Ureter (tissue), 1 donor: ENCODE results near the gene KDSR. TPM values are rescaled to one million over a fixed set of nuclear protein-coding genes. Genes with fewer than 3 reads are reported as not detected.

ENCODE experiments used
- DNase-seq: peaks from one replicate; pipeline ENCODE4 v3.0.0-alpha.2; 2020; ENCODE audit warnings: low spot score
- total RNA-seq: library from RNA; stranded (reverse); gene quantifications from one replicate; pipeline ENCODE4 v1.2.4, GENCODE V29; 2023
- donor health status: DM: yes; HTN: yes; CAD: no.

The KDSR gene
- total RNA-seq, 1 donor from 2014 or later, result 57.6 TPM

DNA sequence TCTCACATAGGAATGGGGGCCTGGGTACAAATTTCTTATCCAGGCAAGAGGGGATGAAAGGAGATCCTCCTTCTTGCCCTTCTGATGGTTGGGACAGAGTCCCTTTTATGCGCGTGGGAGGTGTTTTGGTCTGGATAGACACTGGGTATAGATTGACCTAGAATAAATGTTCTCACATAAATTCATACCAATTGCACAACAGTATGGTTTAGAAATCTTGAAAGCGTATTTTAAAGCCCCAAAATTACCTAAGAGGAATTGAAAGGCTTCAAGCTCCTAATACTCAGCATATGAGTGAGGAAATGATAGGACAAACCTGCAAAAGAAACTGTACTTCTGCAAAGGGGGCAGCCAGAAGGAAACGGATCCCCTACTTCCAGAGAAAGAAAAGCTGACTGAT lies 44.8 kb downstream of the KDSR start:
- no peak for DNase-seq

DNA sequence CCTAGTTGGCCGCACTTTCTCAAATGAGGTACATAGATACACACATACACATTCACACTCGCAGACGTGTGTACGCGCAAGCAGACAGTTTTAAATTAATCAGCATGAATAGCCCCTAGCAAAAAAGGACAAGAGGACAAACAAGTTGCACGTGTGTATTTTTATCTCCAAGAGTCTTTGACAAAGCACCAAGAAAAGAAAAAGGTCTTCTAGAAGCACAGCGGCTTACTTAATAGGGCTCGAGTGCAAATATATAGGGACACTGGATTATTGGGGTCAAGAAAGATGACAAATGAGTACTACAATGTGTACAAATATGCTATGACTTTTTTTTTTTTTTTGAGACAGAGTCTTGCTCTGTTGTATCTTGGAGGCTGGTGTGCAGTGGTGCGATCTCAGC lies 45.7 kb downstream of the KDSR start:
- DNase-seq, result no peak

DNA sequence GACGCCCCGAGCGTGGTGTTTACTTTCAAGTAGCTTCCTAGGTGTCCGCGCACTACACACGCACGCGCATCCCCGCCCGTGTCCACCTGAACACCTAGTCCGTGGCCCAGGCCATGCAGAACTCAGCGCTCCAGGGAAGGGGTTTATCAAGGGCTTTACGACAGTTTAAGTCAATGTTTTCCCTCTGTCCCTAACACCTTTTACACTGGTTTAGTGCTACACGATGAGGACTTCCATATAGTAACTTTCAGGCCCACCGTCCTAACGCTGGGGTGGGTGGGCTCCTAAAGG lies 46.1 kb downstream of the KDSR start:
- no peak for DNase-seq

GRCh38 chr18:63320123-63320974 lies 46.7 kb downstream of the KDSR start:
- DNase-seq, result peak; percentile 86

DNA sequence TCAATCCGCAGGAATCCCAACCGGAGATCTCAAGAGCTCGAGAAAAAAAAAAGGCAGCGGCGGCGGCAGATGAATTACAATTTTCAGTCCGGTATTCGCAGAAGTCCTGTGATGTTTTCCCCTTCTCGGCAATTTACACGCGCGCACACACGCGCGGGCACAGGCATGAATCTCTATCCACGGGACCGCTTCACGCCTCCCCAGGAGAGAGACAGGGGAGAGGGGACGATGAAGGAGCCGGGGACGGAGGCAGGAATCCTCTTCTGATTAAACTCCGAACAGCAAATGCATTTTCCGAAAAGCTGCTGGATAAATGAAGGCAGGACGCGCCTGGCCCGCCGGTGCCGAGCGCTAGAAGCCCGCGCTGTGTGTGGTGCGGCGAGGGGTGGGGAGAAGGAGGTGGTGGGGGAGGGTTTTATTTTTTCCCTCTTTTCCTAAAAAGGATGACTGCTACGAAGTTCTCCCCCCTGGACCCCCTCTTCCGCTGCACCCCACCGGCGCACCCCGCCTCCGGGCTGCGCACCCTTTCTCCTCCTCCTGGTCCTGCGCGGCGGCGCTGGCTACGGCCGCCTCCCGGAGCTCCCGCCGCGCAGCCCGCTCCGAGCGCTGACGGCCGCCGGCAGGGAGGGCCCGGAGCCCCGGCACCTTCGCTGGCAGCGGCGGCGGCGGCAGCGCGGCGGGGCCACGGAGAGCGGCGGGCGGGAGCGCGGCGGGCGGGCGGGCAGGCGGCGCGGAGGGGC lies 47.5 kb downstream of the KDSR start, which contains the start of gene BCL2:
TSS of gene BCL2 (minus strand) at position 387 of the 740 bp plus-strand sequence.
- DNase-seq, result peak; percentile 54

GRCh38 chr18:63318889-63319382 lies 48.1 kb downstream of the KDSR start:
- no peak for DNase-seq

- DNase-seq, result peak; percentile 75
Observed at GRCh38 chr18:63317982-63318888, 48.8 kb downstream of the KDSR start.

DNA sequence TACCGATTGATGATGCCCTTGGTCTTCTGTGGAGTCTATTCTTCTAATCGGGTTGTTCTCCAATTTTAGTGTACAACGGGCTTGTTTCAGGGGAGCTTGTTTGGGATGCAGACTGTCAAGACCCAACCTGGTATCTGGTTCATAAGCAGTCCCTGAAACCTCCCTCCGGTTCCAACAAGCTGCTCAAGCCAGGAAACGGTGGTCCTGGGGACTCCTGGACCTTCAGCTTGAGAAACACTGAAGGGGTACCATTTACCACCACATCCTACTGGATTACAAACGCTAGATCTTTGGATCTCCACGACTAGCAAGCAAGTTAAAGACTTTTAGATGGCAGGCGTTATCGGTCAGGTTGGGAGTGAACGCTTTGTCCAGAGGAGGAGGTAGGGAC lies 49.5 kb downstream of the KDSR start:
- no peak for DNase-seq

DNA sequence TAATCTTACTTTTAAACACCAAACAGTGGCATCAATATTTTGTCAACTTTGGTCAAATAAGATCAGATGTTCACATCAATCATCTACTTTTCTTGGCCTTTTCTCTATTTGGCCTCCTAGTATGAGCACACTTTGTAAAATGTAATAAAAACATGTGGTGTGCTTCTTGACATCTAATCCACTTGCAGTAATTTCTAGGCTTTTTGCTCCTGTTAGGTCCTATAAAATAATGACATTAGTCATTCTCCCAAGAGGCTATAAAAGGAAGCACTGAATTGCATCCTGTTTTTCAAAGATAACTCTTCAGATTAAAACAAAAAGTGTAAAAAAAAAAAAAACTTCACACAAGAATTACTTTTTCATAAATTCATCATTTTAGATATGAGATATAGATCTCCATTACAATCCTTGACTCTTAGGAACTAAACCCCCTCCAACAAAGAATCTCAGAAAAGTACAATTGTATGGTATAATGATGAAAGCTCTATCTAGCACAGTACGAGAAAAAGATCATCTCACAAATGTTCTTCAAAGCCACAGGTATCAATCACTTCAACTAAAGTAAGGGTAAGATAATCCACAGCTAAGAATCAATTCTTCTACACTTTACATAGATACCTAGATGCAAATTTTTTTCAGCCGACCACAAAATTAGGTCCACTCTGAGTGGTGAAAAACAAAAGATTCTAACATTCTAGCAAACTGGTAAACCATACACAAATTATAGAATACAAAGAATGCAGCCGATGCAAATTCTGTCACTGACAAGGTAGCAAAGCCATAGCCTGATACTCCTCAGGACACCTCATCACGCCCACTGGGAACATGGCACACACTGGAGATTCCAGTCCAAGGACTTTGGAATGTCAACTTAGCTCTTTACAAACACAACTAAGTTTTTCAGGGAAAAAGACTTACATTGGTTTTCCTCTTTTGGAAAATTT lies 50.1 kb downstream of the KDSR start:
- DNase-seq, result no peak

- no peak for DNase-seq
Observed at GRCh38 chr18:63315876-63316275, 51.1 kb downstream of the KDSR start.

GRCh38 chr18:63315131-63315662 lies 51.8 kb downstream of the KDSR start:
- DNase-seq, result no peak

DNA sequence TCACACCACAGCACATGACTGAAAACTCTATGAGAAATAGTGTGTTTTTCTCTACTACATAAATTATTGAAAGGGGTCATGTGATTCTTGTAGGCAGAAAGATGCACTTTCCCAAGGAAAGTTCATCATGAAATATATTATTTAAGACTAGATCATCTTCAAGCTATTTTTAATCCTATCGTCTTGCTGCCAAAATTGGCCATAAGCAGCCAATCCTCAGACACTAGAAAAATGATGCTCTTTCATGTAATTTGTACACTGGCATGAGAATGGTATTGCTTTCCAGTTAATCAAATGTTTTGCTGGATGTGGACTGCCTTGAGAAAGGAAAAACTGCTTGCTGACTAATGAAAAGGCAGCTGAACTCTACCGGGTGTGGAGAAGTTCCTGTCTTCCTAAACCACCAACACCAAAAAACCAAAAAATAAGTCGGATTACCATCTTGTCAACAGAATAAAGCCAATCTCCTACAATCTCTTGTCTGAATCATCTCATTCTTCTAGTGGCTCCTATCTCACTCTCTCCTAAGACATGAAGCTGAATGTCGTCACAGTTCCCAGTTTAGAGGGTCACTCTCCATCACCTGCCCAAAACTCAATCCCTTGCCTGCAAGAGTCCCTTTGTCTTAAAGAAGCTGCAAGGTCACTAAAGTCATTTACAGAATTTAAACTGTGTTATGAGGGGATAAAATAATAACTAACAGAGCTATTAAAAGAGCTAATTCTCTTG lies 52.8 kb downstream of the KDSR start:
- DNase-seq, result no peak

GRCh38 chr18:63313396-63313917 lies 53.5 kb downstream of the KDSR start:
- DNase-seq, result no peak

DNA sequence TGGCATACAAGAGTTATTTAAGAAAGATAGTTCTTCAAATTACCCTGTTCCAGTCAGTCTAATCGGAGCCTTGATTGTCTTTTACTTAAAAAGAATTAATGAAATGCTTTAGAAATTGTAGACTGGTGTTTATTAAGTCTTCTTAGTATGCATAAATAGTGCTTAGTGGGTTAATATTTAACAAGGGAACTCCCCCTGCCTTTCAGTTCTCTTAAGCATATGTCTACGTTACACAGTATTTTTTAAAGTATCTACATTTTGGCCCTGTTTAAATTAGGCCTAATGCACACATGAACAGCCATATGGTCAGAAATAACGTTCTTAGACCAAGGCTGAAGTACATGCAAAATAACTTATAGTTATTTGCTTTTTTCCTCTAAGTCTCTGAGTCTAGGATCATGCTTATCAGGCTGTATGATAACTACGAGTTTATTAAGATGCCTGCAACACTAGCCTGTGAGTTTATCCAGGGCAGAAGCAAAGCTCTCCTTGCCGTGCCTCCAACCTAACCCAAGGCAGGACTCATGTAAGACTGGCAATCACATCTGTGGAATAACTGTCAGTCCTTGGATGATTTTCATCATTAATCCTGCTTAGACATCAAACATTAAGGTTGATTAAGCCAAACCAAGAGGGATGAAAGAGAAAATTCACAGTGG lies 54.1 kb downstream of the KDSR start:
- no peak for DNase-seq

DNA sequence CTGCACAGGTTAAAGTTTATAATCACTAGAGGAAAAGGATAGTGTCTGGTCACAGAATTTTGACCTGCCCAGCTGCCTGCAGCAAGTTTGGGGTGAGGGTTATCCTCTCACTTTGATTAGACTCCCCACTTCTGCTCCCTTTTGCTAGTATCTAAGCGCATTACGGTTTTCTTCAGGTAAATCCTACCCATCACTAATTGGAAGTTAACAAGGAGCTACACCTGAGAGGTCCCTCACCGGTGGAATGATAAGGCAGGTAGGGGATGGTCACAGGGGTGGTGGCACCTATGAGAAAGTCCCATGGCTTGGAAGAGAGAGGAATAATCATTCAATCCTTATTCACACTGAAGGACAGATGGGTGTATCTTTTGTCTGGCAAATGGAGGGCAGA lies 55.0 kb downstream of the KDSR start:
- DNase-seq, result no peak

- DNase-seq, result no peak
Observed at GRCh38 chr18:63311118-63312018, 55.6 kb downstream of the KDSR start.

DNA sequence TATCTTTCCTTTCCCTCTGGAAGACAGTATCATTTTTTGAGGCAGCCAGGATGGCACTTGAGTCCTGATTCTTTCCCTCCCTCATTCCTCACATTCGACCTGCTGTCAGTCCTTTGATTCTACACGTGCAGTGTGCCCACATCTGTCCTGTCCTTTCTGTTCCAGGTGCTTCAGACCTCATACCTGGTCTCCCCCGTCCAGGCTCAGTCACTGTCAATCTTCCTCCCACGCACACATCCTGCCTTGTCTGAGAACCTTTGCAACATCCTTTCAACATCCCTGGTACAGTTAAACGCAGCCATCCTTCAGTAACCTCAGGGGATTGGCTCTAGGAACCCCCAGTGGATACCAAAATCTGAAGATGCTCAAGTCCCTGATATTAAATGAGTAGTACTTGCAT lies 57.6 kb downstream of the KDSR start:
- DNase-seq, result no peak

GRCh38 chr18:63307551-63308200 lies 59.3 kb downstream of the KDSR start:
- no peak for DNase-seq
